Lung (tissue), 12 donors: ENCODE measurements around the gene BABAM2. TPM values are rescaled to one million over a fixed set of nuclear protein-coding genes. Genes with fewer than 3 reads are reported as not detected.

Source experiments
- ATAC-seq: fragments of 200-7000 bp; cut with Tn5 transposase; one replicate; pipeline ENCODE4 v1.9.1; 2020; ENCODE audit warnings: moderate number of reproducible peaks; ENCODE audit not compliant: insufficient read depth, low FRiP score
- DNase-seq, 3 donors: peaks; one replicate each; pipeline ENCODE4 v3.0.0-alpha.2; 2013 to 2017
- H3K27ac ChIP-seq, 2 donors: one replicate each; pipeline ENCODE4 v1.5.1; 2013; ENCODE audit warnings: mild to moderate bottlenecking in 2 of 2, moderate library complexity in 2 of 2, control low read depth in 1 of 2, inconsistent platforms in 1 of 2, low read depth in 1 of 2, low read length in 1 of 2
- H3K27me3 ChIP-seq, 3 donors: one replicate each; pipeline ENCODE4 v1.5.1; 2013; ENCODE audit warnings: low read length in 2 of 3; ENCODE audit not compliant: control insufficient read depth in 3 of 3, insufficient read depth in 3 of 3
- H3K36me3 ChIP-seq, 4 donors: one replicate each; pipeline ENCODE4 v1.5.1; 2013; ENCODE audit warnings: low read length in 4 of 4, mild to moderate bottlenecking in 1 of 4, moderate library complexity in 1 of 4; ENCODE audit not compliant: control insufficient read depth in 4 of 4, insufficient read depth in 4 of 4
- H3K4me1 ChIP-seq, 5 donors: one replicate each; pipeline ENCODE4 v1.5.1; 2013; ENCODE audit warnings: low read length in 5 of 5, mild to moderate bottlenecking in 2 of 5, moderate library complexity in 1 of 5; ENCODE audit not compliant: control insufficient read depth in 5 of 5, insufficient read depth in 5 of 5
- H3K4me3 ChIP-seq: one replicate; pipeline ENCODE4 v1.5.1; 2013; ENCODE audit warnings: mild to moderate bottlenecking, control low read depth, moderate library complexity
- H3K9ac ChIP-seq, 2 donors: one replicate each; pipeline ENCODE4 v1.5.1; 2013; ENCODE audit warnings: low read length in 2 of 2, control low read depth in 1 of 2; ENCODE audit not compliant: insufficient read depth in 1 of 2
- H3K9me3 ChIP-seq, 4 donors: one replicate each; pipeline ENCODE4 v1.5.1; 2013; ENCODE audit warnings: low read length in 3 of 4, mild to moderate bottlenecking in 1 of 4, moderate library complexity in 1 of 4; ENCODE audit not compliant: control insufficient read depth in 4 of 4, insufficient read depth in 3 of 4
- WGBS, 2 donors: extraction: QIAGEN DNeasy Blood & Tissue Kit; methylation state at CpG; one replicate each; pipeline ENCODE4 v1.1.7; 2013; 5-methylcytosine and 5-hydroxymethylcytosine counted together
- polyA plus RNA-seq, 2 donors: library from polyadenylated mRNA; stranded (reverse); fragments of 200-250 nt; gene quantifications; one replicate each; pipeline ENCODE4 v1.2.1, GENCODE V29; 2013
- total RNA-seq, 2 donors: library from RNA; depleted of rRNA in 1 of 2; stranded (reverse); fragments of >200 nt in 1 of 2; gene quantifications; one replicate each; pipeline ENCODE4 v1.2.1, GENCODE V29; 2014 to 2021
- TF ChIP-seq, protein P1 (sequence below): IDR thresholded peaks from 2 replicates; pipeline ENCODE4 v1.5.1; 2012; ENCODE audit warnings: mild to moderate bottlenecking; ENCODE audit errors: control extremely low read depth, extremely low read depth
- donor health status: control.
- donor health status: control.
- donor health status: Bipolar disorder and iron deficiency.
- donor health status: healthy.
- donor health status: DM: yes; HTN: yes; CAD: no.

Gene BABAM2
- total and polyA plus RNA-seq, 4 donors: 19.0 to 43.3 (median 33.7) TPM

DNA sequence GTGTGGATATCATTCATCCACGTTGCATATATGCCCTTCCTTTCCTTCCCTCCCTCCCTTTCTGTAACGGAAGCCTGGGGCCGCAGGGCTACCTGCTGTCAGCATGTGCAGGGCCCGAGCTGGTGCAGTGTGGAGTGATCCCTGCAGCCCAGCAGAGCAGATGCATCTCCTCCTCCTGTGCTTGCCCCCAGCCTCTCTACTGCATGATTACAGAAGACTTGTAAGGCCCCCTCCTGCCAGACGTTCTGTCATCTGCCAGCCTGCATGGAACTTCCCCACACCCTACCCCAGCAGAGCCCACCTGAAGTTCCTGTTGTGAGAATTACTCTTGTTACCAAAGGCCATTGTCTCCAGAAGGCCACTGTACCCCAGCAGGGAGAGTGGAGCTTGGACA is 434.6 kb downstream of the BABAM2 start:
- H3K27ac ChIP-seq: no peak overlapping the region
- 40 to 79% methylated on average over 5 of the region's 5 CpGs for WGBS, 2 donors
- TF ChIP-seq, protein P1, sequence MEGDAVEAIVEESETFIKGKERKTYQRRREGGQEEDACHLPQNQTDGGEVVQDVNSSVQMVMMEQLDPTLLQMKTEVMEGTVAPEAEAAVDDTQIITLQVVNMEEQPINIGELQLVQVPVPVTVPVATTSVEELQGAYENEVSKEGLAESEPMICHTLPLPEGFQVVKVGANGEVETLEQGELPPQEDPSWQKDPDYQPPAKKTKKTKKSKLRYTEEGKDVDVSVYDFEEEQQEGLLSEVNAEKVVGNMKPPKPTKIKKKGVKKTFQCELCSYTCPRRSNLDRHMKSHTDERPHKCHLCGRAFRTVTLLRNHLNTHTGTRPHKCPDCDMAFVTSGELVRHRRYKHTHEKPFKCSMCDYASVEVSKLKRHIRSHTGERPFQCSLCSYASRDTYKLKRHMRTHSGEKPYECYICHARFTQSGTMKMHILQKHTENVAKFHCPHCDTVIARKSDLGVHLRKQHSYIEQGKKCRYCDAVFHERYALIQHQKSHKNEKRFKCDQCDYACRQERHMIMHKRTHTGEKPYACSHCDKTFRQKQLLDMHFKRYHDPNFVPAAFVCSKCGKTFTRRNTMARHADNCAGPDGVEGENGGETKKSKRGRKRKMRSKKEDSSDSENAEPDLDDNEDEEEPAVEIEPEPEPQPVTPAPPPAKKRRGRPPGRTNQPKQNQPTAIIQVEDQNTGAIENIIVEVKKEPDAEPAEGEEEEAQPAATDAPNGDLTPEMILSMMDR: no peak

GRCh38 chr2:28325567-28326468 is 435.3 kb downstream of the BABAM2 start:
- 75 to 85% methylated on average over 10 of the region's 10 CpGs for WGBS, 2 donors
- peak; percentile 19 for ATAC-seq
- Histone ChIP-seq H3K27ac (no peak overlapping the region), H3K9me3 (no peaks in the 10 kb centered on the region), H3K4me1 (peaks cover 0 to 38% (median 10%) of the 10 kb centered on the region in 5 donors), H3K9ac (peak overlapping the region in 1 of 2 donors; percentile 5), H3K27me3 (no peaks in the 10 kb centered on the region), H3K4me3 (no peak overlapping the region), H3K36me3 (no peaks in the 10 kb centered on the region)
- DNase-seq: no peak
- TF ChIP-seq, protein P1: no peak

More for the DNA sequence above, 434.6 kb downstream of the BABAM2 start:
- ATAC-seq (no peak), DNase-seq (no peak)
- H3K27me3 ChIP-seq: no peaks in the 10 kb centered on the region
- no peak overlapping the region for H3K9ac ChIP-seq
- no peaks in the 10 kb centered on the region for H3K9me3 ChIP-seq
- no peak overlapping the region for H3K4me3 ChIP-seq
- H3K36me3 ChIP-seq: no peaks in the 10 kb centered on the region
- peaks cover 0 to 38% (median 10%) of the 10 kb centered on the region in 5 donors for H3K4me1 ChIP-seq

DNA sequence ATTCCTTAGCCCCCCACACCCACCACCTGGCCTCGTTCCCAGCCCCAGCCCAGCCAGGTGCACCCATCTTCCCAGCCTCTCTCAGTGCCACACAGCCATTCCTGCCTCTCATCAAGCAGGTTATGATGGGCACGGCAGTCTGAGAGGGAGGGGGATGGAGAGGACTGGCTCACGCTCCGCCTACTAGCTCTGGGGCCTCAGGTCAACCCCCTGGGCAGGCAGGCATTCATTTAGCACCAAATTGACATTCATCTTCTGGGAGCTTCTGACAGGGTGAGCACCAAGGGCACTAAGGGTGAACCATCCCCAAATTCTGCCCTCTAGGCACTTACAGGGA is 435.9 kb downstream of the BABAM2 start:
- Histone ChIP-seq H3K9me3 (no peaks in the 10 kb centered on the region), H3K27me3 (no peaks in the 10 kb centered on the region), H3K27ac (no peak overlapping the region), H3K9ac (no peak overlapping the region), H3K4me3 (no peak overlapping the region), H3K4me1 (peaks cover 0 to 38% (median 9%) of the 10 kb centered on the region in 5 donors), H3K36me3 (no peaks in the 10 kb centered on the region)
- TF ChIP-seq, protein P1: no peak
- 90 to 95% methylated on average over 4 of the region's 4 CpGs for WGBS, 2 donors
- no peak for ATAC-seq
- DNase-seq: no peak
